ENCODE results near the gene UBE2M.
"Not testable (repeated sequence)": the region's sequence is repeated elsewhere in the genome, so short reads cannot be mapped to it uniquely, and the experiment has no call there.

Gene UBE2M

DNA sequence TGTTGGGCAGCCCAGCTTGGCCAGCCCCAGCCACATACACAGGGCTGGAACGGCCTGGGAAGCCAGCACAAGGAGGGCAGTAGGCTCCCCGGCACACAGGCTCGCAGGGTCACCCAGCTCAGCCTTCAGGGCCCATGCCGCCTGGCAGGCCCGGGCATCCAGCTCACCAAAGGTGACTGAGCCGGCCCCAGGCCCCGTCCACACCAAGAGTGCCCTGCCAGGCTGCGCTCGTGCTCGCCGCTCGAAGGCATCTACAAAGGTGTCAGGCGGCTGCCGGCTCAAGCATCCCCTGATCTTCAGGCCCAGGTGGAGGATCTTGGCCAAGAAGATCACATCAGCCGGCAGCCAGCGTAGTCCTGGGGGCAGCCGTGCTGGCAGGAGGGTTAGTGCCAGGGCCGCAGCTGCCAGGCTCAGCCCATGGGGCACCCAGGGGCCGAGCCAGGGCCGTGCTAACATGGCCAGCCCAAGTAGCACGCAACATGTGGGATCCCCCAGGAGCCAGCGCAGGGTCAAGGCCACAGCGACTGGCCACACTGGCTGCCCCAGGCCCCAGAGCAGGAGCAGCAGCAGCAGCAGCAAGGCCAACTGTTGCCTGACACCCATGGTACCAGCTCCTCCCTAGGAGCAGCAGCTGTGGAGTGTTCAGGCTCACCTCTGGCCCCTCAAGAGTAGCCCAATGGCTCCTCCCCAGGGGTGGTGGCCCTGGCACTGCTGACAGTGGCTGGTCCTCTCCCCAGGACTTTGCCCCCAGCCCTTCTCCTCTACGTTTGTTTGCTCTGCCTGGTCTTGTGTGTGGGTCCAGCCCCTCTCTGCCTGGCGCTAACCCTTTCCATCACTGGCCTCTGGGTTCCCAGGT lies 46.8 kb downstream of the UBE2M start, which contains the start of gene SLC27A5:
SLC27A5 (minus strand) TSS at position 640 of the 856 bp plus-strand sequence; CDS start at position 603, 37 bp downstream.
- DNase-seq = no peak

DNA sequence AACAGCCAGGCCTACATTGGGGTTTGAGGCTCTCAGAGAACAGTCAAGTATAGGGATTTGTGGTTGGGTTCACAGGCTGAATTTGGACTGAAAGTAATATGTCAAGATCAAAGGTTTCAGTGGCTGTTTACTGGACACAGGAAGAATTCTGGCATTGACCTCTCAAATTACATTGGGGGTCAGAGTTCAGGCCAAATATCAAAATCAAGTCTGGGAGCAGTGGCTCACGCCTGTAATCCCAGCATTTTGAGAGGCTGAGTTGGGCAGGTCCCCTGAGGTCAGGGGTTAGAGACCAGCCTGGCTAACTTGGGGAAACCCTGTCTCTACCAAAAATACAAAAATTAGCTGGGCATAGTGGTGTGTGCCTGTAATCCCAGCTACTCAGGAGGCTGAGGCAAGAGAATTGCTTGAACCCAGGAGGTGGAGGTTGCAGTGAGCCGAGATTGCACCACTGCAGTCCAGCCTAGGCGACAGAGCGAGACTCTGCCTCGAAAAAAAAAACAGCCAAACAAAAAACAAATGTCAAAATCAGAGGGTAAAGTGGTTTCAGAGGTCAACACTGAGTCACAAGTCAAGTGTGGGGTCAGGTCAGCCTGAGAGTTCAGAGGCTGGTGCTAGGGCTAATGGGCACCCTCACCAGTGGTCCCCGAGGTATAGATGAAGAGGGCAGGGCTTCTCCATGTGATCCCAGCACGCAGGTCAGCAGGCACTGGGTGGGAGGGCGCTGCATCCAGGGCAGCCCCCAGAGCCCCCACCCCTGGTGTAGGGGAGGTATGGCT lies 48.1 kb downstream of the UBE2M start:
- DNase-seq = no peak

DNA sequence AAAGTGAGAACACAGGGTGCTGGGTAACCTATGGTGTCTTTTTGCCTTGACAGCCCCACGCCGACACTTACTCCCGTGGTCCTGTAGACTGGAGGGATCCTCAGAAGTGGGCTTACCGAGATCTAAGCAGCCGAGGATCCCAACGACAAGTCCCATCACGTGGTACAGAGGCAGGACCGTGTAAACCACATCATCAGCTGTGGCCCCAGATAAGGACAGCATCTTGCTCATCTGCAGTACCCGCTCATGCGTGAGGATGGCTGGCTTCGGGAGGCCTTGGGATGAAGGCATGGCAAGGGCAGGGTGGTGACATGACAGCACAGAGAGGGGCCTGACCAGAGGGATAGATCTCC lies 48.7 kb downstream of the UBE2M start:
- no peak for DNase-seq

DNA sequence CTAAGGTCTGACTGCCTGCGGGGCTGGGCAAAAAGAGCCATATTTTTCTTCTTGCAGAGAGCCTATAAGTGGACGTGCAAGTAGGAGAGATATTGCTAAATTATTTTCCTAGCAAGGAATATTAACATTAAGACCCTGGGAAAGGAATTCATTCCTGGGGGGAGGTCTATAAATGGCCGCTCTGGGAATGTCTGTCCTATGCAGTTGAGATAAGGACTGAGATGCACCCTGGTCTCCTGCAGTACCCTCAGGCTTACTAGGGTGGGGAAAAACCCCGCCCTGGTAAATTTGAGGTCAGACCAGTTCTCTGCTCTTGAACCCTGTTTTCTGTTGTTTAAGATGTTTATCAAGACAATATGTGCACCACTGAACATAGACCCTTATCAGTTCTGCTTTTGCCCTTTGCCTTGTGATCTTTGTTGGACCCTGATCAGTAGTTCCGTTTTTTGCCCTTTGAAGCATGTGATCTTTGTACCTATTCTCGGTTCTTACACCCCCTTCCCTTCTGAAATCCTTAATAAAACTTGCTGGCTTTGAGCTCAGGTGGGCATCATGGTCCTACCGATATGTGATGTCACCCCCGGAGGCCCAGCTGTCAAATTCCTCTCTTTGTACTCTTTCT lies 50.7 kb downstream of the UBE2M start:
- DNase-seq = not testable (repeated sequence)

All from activated T-cell treated with anti-CD3 and anti-CD28 coated beads for 4 hours (primary cell).